GM12875 (cell line): ENCODE results near the gene FAAP100.

Experiments used
- H3K4me3 ChIP-seq: one replicate; pipeline ENCODE4 v1.5.1; 2011; ENCODE audit warnings: low read depth, low read length, control low read depth
- TF ChIP-seq, protein P1 (sequence below): IDR thresholded peaks from 2 replicates; pipeline ENCODE4 v1.5.1; 2011; ENCODE audit warnings: low read depth, mild to moderate bottlenecking, control low read depth, inconsistent platforms, low read length, moderate library complexity, borderline replicate concordance; ENCODE audit not compliant: insufficient read depth

Gene FAAP100

GRCh38 chr17:81540676-81541027 is 11.5 kb downstream of the FAAP100 start:
- TF ChIP-seq, protein P1, sequence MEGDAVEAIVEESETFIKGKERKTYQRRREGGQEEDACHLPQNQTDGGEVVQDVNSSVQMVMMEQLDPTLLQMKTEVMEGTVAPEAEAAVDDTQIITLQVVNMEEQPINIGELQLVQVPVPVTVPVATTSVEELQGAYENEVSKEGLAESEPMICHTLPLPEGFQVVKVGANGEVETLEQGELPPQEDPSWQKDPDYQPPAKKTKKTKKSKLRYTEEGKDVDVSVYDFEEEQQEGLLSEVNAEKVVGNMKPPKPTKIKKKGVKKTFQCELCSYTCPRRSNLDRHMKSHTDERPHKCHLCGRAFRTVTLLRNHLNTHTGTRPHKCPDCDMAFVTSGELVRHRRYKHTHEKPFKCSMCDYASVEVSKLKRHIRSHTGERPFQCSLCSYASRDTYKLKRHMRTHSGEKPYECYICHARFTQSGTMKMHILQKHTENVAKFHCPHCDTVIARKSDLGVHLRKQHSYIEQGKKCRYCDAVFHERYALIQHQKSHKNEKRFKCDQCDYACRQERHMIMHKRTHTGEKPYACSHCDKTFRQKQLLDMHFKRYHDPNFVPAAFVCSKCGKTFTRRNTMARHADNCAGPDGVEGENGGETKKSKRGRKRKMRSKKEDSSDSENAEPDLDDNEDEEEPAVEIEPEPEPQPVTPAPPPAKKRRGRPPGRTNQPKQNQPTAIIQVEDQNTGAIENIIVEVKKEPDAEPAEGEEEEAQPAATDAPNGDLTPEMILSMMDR, result no peak

GRCh38 chr17:81539961-81540675 is 12.0 kb downstream of the FAAP100 start:
- H3K4me3 ChIP-seq, result no peak overlapping the region
- TF ChIP-seq, protein P1, result no peak

More at GRCh38 chr17:81540676-81541027, 11.5 kb downstream of the FAAP100 start:
- H3K4me3 ChIP-seq, result no peak overlapping the region

DNA sequence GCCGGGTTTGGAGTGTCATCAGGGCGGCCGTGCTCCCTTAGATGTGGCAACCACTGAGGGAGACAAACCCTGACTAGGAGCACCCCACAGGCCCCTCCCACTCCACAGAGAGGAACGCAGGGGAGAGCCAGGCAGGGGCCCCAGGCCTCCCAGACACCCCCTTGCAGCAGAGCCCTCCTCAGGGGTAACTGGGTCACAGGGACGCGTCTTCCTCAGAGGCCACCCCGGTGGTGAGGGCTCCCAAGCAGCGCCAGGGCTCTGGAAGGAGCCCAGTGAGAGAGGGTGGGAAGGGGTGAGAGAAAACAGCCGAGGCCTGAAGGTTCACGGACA is 12.6 kb downstream of the FAAP100 start:
- no peak overlapping the region for H3K4me3 ChIP-seq
- TF ChIP-seq, protein P1, result no peak

GRCh38 chr17:81538651-81539570 is 13.2 kb downstream of the FAAP100 start:
- no peak overlapping the region for H3K4me3 ChIP-seq
- TF ChIP-seq, protein P1, result no peak

DNA sequence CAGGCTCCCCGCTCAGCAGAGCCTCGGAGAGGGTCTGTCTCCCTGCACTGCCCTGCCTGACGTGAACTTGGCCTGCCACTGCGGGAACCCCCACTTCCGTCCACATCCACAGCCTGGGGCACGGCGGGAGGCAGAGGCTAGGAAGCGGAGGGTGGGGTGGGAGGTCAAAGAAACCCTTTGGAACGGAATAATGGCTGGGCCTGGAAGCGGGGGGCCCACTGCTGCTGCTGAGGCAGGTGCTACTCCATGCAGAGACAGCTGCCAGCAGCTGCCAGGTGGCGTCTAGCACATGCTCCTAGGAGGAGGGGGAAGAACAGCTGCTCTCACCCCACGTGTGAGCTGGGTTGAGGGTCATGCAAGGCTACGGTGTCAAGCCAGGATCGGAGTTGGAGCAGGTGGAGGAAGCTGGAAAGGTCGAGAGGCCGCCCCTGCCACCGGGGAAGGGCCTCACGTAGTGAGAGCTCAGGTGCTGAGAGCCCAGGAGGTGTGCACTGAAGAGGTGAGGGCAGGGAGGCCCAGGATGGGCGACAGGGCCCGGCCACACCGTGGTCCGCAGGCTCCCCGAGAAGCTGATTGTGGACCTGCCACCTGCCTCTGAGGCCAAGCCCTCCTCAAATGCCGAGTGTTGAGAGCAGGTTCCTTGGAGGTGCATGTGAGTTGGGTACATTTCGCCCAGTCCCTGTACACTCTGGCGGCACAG is 14.1 kb downstream of the FAAP100 start:
- TF ChIP-seq, protein P1, result no peak
- no peak overlapping the region for H3K4me3 ChIP-seq

DNA sequence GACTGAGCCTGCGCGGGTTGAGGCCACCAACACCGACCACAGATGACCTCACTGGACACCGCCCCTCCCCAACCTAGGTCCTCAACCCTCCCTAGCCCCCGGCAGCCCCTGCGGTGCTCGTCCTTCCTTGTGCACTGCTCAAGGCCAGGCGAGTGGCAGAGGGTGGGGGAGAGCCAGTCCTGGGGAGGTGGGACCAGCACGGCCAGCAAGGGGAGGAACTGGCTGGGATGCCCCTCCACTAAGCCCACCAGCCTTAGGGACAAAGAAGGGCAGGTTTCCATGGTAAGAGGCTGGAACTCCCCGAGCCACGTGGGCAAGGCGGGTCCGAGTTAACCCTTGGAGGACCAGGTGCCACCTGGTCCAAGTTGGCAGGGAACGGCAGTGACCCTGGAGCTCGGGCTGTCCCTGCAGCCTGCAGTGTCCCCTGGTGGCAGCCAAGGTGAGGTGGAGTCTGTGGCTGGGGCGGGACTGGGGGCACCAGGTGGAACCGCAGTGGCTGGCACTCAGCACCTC is 14.8 kb downstream of the FAAP100 start:
- TF ChIP-seq, protein P1, result peak; percentile 81
- H3K4me3 ChIP-seq, result no peak overlapping the region
